Measurements from ENCODE around the gene CLEC4E.
"Not testable (repeated sequence)": the region's sequence is repeated elsewhere in the genome, so short reads cannot be mapped to it uniquely, and the experiment has no call there.

Gene CLEC4E

GRCh38 chr12:8532045-8532444, 8.7 kb downstream of the CLEC4E start:
- no peak for DNase-seq

DNA sequence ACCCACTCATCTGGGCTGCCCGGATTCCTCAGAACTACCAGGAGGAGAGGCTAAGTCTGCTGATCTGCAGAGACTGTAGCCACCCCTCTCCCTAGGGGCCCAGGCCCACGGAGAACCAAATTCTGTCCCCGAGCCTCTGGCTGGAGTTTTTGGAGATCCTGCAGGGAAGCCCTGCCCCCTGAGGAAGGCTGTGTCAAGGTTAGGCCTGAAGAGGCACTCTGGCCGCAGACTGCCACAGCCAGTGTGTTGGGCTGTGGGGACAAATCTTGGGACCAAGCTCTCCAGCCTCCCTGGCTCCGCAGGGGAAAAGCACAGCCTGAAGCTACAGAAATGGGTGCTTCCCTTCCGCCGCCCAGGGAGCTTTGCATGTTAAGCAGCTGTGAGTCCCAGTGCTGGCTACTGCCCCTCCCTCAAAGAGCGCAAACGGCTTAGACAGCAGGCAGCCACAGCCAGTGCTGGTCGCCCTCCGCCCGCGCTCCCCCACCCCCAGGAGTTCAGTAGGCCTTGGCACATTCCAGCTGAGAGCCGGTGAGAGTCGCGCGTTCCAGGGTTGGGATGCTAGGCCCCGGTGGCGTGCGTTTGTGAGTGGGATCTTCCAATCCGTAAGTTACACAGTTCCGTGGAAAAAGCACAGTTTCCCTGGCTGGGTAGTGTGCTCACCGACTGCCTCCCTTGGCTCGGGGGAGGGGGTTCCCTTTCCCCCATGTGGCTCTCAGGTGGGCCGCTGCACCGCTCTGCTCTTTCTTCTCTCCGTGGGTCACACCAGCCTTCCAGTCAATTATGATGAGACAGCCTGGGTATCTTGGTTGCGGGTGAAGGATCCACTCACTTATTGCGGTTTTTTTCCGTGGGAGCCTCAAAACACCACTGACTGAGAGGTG, 13.2 kb downstream of the CLEC4E start:
- DNase-seq = no peak

DNA sequence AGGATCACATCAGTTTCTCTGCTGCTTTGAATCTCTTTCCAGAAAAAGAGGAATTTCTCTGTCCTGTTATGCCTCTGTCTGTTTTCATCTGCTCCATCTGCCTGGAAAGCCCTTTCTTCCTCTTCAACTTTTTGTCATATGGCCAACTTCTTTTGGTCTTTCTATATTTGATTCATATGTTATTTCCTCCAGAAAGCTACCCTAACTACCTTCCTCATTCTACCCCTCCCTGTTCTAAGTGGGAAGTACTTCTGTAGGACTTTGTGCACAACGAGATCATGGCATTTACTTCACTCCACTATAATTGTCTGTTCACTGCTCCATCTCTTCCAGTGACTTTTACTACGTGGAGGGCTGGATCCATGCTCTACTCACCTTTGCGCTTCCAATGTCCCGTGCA, 21.5 kb downstream of the CLEC4E start:
- no peak for DNase-seq

GRCh38 chr12:8517971-8518370, 22.7 kb downstream of the CLEC4E start:
- no peak for DNase-seq

DNA sequence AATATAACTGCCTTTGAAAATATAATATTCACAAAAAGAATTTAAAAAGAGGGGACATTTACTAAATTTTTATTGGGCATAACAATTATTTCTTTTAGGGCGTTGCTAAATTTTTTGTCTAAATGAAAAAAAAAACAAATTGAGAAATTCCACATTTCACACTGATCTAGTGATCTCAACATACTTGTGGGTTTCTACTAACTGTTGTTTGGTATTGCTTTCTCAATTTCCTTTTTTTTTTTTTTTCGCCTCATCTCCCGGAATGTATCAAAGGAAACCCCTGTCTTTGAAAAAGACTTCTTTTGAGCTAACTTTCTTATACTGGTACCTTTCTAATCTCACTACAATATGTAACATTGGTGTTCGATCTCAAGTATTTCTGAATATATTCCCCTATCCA, 27.4 kb downstream of the CLEC4E start, which contains the start of gene CLEC4D:
Gene CLEC4D, plus strand, starts transcription at position 248 of the 400 bp plus-strand sequence. CDS start 230 bp downstream, outside the sequence.
- DNase-seq = no peak

DNA sequence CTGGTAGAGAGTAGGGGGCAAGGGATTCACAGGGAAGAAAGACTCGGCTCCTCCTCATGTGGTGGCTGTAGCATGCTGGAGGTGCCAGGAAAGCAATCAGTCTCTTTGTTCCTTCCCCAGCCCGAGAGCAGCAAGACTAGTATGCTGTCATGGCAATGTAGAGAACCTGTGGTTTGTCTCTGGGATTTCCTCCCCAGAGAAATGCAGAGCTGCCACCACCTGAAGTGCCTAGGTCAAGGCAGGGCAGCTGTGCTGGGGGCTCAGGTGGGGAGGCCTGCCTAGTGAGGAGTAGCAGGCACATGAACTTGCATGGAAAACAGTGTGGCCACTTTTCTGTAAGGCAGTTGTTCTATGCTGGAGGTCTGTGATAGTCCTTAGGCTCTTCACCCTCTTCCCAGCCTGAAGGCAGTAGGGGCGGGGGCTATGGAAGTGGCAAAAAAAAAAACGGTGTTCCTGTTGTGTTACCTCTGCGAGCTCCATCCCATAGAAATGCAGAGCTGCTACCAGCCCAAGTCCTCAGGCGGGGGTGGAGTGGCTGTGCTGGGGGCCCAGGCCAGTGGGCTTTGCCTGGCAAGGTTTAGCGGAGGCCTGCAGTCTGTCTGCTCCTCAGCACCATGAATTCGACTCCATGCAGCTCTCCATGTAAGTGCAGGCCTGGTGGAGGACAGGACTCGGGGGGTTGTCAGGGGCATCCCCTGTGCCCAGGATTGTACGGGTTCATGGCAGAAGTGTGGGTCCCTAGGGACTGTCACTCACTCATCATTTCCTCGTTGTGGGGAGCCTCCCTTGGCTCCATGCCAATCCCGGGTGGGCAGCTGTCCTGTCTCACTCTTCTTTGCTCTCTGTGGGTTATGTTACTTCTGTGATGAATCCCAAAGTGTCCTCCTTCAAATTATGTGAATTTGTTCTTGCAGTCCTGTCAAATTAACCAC, 31.5 kb downstream of the CLEC4E start:
- DNase-seq = no peak

GRCh38 chr12:8508223-8508622, 32.5 kb downstream of the CLEC4E start:
- DNase-seq = no peak

DNA sequence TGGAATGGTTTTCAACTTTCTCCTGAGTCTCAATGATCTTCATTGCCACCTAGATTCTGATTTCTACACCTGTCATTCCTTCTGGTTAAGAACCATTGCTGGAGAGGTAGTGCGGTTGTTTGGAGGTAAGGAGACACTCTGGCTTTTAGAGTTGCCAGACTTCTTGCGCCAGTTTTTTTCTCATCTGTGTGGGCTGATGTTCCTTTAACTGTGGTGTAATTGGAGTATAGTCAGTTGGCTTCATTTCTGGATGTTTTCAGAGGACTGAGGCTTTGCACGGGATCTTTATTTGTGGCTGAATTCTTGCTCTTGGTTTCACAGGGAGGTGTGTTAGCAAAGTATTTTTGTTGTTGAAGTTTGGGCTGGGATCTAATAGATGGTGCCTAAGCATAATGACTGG, 33.1 kb downstream of the CLEC4E start:
- DNase-seq = no peak

DNA sequence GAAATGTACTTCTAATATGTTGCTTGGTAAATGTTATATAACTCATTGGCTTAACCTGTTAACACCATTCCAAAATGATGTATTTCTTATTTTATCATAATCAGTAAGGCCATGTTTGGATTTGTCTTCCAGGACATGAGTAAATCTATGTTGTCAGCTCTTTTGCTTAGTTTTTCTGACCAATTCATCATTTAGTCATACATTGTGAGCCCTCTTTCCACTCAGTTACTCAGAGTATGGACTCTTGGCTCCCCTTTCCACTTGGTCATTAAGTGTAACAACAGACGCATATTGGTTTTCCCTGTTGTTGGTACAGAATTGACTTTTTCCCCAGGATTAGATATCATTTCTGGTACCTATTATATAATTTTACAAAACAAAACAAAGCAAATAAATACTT, 36.4 kb downstream of the CLEC4E start:
- DNase-seq = no peak

- DNase-seq = no peak
Measured at GRCh38 chr12:8501720-8502119, 39.0 kb downstream of the CLEC4E start.

GRCh38 chr12:8499616-8500015, 41.1 kb downstream of the CLEC4E start:
- DNase-seq = no peak

GRCh38 chr12:8496074-8496473, 44.6 kb downstream of the CLEC4E start:
- not testable (repeated sequence) for DNase-seq

GRCh38 chr12:8495671-8496070, 45.0 kb downstream of the CLEC4E start:
- DNase-seq = not testable (repeated sequence)

DNA sequence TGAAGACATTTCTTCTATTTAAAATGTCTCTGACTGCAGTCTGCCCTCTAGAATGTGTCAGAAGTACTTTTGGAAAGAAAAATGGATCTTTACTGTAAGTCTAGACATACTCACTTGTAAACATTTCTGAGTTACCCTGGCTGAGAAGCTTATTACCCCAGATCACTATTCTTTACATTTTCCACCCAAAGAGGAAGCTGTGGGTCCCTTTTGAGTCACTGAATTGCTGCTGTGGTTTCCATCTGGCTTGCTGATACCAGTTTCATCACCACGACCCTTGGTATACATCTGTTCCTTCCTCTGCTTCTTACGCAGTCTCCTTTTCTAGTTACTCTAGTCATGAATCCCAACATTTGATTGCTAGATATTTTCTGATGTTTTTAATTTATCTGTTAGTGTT, 47.6 kb downstream of the CLEC4E start:
- no peak for DNase-seq

GRCh38 chr12:8491646-8492530, 48.8 kb downstream of the CLEC4E start:
- no peak for DNase-seq

Data from kidney glomerular epithelial cell (primary cell).